HepG2 (cell line): ENCODE measurements around the gene RHBDL1. TPM values are rescaled to one million over a fixed set of nuclear protein-coding genes. Genes with fewer than 3 reads are reported as not detected.

ENCODE experiments used
- NFE2L1 ChIP-seq: sonication (generic); formaldehyde crosslinking; IDR thresholded peaks from 2 replicates; pipeline ENCODE4 v1.4.0; 2020; ENCODE audit warnings: missing genetic modification reagents, mild to moderate bottlenecking, borderline replicate concordance
- ZFP90 ChIP-seq: sonication (generic); formaldehyde crosslinking; IDR thresholded peaks from 2 replicates; pipeline ENCODE4 v1.8.0; 2022; ENCODE audit warnings: missing genetic modification reagents, mild to moderate bottlenecking, inconsistent platforms, borderline replicate concordance
- ZMAT3 ChIP-seq: sonication (generic); formaldehyde crosslinking; conservative IDR thresholded peaks from 2 replicates; pipeline ENCODE4 v1.7.0; 2021; ENCODE audit warnings: missing genetic modification reagents
- polyA plus RNA-seq, 8 experiments: library from polyadenylated mRNA; depleted of rRNA in 3 of 8; stranded (reverse) in 7 of 8; unstranded in 1 of 8; fragments of >200 nt; fragmentation: Illumina TruSeq in 4 of 8; extraction: Trizol in 4 of 8; gene quantifications; 2 replicates each; pipeline versions ENCODE4 v1.2.1 to v1.2.3, GENCODE V29; 2011 to 2016; ENCODE audit warnings: low read depth in 4 of 8, missing spikeins in 1 of 8, mixed read lengths in 1 of 8; ENCODE audit not compliant: insufficient read depth in 1 of 8
- total RNA-seq, 5 experiments: library from RNA; depleted of rRNA; stranded (reverse); fragments of >200 nt; fragmentation: Illumina TruSeq; extraction: Trizol; gene quantifications; 2 replicates each; pipeline ENCODE4 v1.2.3, GENCODE V29; 2016; ENCODE audit warnings: low read depth in 1 of 5
- TF ChIP-seq, protein P1 (sequence below): sonication (generic); formaldehyde crosslinking; IDR thresholded peaks from 2 replicates; pipeline ENCODE4 v1.5.0; 2020; ENCODE audit warnings: mild to moderate bottlenecking, missing genetic modification reagents, borderline replicate concordance
- TF ChIP-seq, protein P2 (sequence below): sonication (generic); formaldehyde crosslinking; IDR thresholded peaks from 2 replicates; pipeline ENCODE4 v1.5.0; 2020; ENCODE audit warnings: mild to moderate bottlenecking, missing genetic modification reagents, borderline replicate concordance
- TF ChIP-seq, protein P3 (sequence below): fragments of 450-650 bp; IDR thresholded peaks from 2 replicates; pipeline ENCODE4 v1.6.1; 2017
- TF ChIP-seq, protein P4 (sequence below): IDR thresholded peaks from 2 replicates; pipeline ENCODE4 v1.6.1; 2016
- TF ChIP-seq, protein P5 (sequence below): sonication (generic); formaldehyde crosslinking; IDR thresholded peaks from 2 replicates; pipeline ENCODE4 v1.4.0; 2020; ENCODE audit warnings: missing genetic modification reagents

RHBDL1 gene
- total and polyA plus RNA-seq, 2 of the 13 experiments (the other 11 are each of a cell fraction or from before 2014, with no cell fraction given) = 1.8 to 3.8 TPM

DNA sequence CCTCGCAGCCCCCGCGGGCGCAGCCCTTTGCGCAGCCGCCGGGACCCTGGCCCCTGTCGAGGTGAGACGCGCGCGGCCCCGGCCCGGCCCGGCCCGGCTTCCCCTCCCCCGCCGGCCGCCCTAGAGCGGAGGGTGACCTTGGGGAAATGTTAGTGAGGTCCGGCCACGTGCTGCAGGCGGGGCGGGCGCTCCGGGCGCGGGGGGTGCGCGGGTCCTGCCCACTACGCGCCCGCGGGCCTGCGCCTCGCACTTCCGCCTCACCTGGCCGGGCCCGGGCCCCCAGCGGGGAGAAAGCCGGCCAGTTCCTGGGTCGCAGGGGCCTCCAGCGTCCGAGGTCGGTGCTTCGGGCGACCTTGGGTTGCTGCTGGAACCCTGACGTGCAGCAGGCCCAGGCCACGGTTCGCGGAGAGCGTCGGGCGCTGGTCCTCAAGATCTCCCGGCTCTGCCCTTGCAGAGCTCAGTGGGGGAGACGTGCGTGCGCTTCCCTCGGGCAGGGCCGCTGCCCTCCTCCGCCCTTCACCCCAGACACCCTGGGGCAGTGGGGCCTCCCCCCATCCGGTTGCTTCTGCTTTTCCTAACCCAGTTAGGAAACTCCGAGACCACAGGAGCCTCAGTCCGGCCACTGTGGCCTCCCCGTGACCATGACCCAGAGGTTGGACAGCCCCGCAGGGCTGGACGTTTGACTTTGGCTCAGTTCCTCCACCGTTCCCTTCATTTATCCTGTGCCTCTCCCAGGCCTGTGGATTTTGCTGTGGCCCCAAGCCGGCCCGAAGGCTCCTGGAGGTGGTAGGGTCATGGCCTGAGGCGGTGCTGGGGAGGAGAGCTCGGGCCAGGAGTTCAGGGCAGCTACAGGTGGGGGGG, 33.1 kb upstream of the RHBDL1 start (continued):
- TF ChIP-seq, protein P1, sequence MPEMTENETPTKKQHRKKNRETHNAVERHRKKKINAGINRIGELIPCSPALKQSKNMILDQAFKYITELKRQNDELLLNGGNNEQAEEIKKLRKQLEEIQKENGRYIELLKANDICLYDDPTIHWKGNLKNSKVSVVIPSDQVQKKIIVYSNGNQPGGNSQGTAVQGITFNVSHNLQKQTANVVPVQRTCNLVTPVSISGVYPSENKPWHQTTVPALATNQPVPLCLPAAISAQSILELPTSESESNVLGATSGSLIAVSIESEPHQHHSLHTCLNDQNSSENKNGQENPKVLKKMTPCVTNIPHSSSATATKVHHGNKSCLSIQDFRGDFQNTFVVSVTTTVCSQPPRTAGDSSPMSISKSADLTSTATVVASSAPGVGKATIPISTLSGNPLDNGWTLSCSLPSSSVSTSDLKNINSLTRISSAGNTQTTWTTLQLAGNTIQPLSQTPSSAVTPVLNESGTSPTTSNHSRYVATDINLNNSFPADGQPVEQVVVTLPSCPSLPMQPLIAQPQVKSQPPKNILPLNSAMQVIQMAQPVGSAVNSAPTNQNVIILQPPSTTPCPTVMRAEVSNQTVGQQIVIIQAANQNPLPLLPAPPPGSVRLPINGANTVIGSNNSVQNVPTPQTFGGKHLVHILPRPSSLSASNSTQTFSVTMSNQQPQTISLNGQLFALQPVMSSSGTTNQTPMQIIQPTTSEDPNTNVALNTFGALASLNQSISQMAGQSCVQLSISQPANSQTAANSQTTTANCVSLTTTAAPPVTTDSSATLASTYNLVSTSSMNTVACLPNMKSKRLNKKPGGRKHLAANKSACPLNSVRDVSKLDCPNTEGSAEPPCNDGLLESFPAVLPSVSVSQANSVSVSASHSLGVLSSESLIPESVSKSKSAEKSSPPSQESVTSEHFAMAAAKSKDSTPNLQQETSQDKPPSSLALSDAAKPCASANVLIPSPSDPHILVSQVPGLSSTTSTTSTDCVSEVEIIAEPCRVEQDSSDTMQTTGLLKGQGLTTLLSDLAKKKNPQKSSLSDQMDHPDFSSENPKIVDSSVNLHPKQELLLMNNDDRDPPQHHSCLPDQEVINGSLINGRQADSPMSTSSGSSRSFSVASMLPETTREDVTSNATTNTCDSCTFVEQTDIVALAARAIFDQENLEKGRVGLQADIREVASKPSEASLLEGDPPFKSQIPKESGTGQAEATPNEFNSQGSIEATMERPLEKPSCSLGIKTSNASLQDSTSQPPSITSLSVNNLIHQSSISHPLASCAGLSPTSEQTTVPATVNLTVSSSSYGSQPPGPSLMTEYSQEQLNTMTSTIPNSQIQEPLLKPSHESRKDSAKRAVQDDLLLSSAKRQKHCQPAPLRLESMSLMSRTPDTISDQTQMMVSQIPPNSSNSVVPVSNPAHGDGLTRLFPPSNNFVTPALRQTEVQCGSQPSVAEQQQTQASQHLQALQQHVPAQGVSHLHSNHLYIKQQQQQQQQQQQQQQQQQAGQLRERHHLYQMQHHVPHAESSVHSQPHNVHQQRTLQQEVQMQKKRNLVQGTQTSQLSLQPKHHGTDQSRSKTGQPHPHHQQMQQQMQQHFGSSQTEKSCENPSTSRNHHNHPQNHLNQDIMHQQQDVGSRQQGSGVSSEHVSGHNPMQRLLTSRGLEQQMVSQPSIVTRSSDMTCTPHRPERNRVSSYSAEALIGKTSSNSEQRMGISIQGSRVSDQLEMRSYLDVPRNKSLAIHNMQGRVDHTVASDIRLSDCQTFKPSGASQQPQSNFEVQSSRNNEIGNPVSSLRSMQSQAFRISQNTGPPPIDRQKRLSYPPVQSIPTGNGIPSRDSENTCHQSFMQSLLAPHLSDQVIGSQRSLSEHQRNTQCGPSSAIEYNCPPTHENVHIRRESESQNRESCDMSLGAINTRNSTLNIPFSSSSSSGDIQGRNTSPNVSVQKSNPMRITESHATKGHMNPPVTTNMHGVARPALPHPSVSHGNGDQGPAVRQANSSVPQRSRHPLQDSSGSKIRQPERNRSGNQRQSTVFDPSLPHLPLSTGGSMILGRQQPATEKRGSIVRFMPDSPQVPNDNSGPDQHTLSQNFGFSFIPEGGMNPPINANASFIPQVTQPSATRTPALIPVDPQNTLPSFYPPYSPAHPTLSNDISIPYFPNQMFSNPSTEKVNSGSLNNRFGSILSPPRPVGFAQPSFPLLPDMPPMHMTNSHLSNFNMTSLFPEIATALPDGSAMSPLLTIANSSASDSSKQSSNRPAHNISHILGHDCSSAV (CRISPR knock-in tag) = no peak
- TF ChIP-seq, protein P2, sequence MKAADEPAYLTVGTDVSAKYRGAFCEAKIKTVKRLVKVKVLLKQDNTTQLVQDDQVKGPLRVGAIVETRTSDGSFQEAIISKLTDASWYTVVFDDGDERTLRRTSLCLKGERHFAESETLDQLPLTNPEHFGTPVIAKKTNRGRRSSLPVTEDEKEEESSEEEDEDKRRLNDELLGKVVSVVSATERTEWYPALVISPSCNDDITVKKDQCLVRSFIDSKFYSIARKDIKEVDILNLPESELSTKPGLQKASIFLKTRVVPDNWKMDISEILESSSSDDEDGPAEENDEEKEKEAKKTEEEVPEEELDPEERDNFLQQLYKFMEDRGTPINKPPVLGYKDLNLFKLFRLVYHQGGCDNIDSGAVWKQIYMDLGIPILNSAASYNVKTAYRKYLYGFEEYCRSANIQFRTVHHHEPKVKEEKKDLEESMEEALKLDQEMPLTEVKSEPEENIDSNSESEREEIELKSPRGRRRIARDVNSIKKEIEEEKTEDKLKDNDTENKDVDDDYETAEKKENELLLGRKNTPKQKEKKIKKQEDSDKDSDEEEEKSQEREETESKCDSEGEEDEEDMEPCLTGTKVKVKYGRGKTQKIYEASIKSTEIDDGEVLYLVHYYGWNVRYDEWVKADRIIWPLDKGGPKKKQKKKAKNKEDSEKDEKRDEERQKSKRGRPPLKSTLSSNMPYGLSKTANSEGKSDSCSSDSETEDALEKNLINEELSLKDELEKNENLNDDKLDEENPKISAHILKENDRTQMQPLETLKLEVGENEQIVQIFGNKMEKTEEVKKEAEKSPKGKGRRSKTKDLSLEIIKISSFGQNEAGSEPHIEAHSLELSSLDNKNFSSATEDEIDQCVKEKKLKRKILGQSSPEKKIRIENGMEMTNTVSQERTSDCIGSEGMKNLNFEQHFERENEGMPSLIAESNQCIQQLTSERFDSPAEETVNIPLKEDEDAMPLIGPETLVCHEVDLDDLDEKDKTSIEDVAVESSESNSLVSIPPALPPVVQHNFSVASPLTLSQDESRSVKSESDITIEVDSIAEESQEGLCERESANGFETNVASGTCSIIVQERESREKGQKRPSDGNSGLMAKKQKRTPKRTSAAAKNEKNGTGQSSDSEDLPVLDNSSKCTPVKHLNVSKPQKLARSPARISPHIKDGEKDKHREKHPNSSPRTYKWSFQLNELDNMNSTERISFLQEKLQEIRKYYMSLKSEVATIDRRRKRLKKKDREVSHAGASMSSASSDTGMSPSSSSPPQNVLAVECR (CRISPR knock-in tag) = peak; percentile 81
- TF ChIP-seq ZFP90 (CRISPR knock-in tag) (peak; percentile 24; the same call in 1 of the 2 replicates), ZMAT3 (peak; percentile 41; the same call in 1 of the 2 replicates), NFE2L1 (CRISPR knock-in tag) (no peak)
- TF ChIP-seq, protein P3, sequence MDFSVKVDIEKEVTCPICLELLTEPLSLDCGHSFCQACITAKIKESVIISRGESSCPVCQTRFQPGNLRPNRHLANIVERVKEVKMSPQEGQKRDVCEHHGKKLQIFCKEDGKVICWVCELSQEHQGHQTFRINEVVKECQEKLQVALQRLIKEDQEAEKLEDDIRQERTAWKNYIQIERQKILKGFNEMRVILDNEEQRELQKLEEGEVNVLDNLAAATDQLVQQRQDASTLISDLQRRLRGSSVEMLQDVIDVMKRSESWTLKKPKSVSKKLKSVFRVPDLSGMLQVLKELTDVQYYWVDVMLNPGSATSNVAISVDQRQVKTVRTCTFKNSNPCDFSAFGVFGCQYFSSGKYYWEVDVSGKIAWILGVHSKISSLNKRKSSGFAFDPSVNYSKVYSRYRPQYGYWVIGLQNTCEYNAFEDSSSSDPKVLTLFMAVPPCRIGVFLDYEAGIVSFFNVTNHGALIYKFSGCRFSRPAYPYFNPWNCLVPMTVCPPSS = no peak
- TF ChIP-seq, protein P4, sequence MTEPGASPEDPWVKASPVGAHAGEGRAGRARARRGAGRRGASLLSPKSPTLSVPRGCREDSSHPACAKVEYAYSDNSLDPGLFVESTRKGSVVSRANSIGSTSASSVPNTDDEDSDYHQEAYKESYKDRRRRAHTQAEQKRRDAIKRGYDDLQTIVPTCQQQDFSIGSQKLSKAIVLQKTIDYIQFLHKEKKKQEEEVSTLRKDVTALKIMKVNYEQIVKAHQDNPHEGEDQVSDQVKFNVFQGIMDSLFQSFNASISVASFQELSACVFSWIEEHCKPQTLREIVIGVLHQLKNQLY = no peak
- TF ChIP-seq, protein P5, sequence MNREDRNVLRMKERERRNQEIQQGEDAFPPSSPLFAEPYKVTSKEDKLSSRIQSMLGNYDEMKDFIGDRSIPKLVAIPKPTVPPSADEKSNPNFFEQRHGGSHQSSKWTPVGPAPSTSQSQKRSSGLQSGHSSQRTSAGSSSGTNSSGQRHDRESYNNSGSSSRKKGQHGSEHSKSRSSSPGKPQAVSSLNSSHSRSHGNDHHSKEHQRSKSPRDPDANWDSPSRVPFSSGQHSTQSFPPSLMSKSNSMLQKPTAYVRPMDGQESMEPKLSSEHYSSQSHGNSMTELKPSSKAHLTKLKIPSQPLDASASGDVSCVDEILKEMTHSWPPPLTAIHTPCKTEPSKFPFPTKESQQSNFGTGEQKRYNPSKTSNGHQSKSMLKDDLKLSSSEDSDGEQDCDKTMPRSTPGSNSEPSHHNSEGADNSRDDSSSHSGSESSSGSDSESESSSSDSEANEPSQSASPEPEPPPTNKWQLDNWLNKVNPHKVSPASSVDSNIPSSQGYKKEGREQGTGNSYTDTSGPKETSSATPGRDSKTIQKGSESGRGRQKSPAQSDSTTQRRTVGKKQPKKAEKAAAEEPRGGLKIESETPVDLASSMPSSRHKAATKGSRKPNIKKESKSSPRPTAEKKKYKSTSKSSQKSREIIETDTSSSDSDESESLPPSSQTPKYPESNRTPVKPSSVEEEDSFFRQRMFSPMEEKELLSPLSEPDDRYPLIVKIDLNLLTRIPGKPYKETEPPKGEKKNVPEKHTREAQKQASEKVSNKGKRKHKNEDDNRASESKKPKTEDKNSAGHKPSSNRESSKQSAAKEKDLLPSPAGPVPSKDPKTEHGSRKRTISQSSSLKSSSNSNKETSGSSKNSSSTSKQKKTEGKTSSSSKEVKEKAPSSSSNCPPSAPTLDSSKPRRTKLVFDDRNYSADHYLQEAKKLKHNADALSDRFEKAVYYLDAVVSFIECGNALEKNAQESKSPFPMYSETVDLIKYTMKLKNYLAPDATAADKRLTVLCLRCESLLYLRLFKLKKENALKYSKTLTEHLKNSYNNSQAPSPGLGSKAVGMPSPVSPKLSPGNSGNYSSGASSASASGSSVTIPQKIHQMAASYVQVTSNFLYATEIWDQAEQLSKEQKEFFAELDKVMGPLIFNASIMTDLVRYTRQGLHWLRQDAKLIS (CRISPR knock-in tag) = peak; percentile 69; the same call in 1 of the 2 replicates
